Activated CD4-positive, alpha-beta T cell treated with anti-CD3 and anti-CD28 coated beads, Interleukin-2, amount 10 ng/mL, durations not matched to agents 24 days and 14 days (primary cell): ENCODE data around the gene NOS1AP. TPM values are rescaled to one million over a fixed set of nuclear protein-coding genes. Genes with fewer than 3 reads are reported as not detected.

ENCODE experiments used
- DNase-seq: peaks from one replicate; pipeline ENCODE4 v3.0.0; 2022
- H3K27ac Mint-ChIP-seq: one replicate; pipeline ENCODE4 v1.8.0; 2022; ENCODE audit warnings: mild to moderate bottlenecking, mixed read lengths
- H3K27me3 Mint-ChIP-seq: one replicate; pipeline ENCODE4 v1.8.0; 2022; ENCODE audit warnings: mixed read lengths
- H3K36me3 Mint-ChIP-seq: one replicate; pipeline ENCODE4 v1.8.0; 2022; ENCODE audit warnings: low read depth, mild to moderate bottlenecking, mixed read lengths
- H3K4me1 Mint-ChIP-seq: one replicate; pipeline ENCODE4 v1.8.0; 2021; ENCODE audit warnings: mixed read lengths
- H3K4me3 Mint-ChIP-seq: one replicate; pipeline ENCODE4 v1.8.0; 2022; ENCODE audit warnings: mild to moderate bottlenecking, moderate library complexity, mixed read lengths
- H3K9me3 Mint-ChIP-seq: one replicate; pipeline ENCODE4 v1.8.0; 2021; ENCODE audit warnings: mixed read lengths
- intact Hi-C: fragments of 100-400 bp; cut with micrococcal nuclease; formaldehyde crosslinking; loops from one replicate; pipeline ENCODE4 v1.15.1; 2023
- total RNA-seq: library from RNA; stranded (reverse); gene quantifications from 2 replicates; pipeline ENCODE4 v1.2.3, GENCODE V29; 2022

NOS1AP gene
- total RNA-seq, 1 donor from 2014 or later = not detected

DNA sequence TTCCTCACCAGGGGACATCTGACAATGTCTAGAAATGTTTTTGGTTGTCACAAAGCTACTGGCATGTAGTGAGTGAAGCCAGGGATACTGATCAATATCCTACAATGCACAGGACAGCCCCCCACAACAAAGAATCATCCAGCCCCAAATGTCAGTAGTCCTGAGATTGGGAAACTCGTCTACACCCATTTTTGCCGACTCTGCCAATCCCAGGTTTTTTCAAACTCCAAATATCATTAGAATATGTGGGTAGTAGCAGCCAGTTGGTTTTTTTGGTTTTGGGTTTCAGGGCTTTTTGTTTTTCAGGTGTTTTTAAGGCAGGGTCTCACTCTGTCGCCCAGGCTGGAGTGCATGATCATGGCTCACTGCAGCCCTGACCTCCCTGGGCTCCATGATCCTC is 301.2 kb downstream of the NOS1AP start:
- Mint-ChIP-seq H3K36me3 (no peaks in the 10 kb centered on the region), H3K4me1 (no peaks in the 10 kb centered on the region), H3K4me3 (no peak overlapping the region), H3K27ac (no peak overlapping the region), H3K27me3 (no peaks in the 10 kb centered on the region), H3K9me3 (no peaks in the 10 kb centered on the region)
- no peak for DNase-seq
- intact Hi-C loops = no loop called here

DNA sequence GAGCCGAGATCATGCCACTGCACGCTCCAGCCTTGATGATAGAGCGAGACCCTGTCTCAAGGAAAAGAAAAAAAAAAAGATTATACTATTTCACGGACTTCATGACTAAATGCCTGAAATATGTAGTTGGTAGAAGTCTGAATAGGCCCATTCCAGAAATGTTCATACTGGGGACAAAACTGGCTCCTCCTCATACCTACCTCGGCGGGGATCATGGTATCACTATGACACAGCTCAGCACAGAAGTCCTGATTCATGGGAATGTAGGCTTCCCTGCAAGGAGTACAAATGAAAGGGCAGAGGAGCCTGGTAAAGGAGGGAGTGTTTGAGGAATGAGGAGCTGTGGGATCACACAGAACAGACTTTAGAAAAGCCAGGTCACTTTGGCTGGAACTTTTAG is 302.1 kb downstream of the NOS1AP start:
- Mint-ChIP-seq H3K4me3 (no peak overlapping the region), H3K9me3 (no peaks in the 10 kb centered on the region), H3K4me1 (no peaks in the 10 kb centered on the region), H3K27ac (no peak overlapping the region), H3K36me3 (no peaks in the 10 kb centered on the region), H3K27me3 (no peaks in the 10 kb centered on the region)
- no peak for DNase-seq
- intact Hi-C loops = no loop called here

DNA sequence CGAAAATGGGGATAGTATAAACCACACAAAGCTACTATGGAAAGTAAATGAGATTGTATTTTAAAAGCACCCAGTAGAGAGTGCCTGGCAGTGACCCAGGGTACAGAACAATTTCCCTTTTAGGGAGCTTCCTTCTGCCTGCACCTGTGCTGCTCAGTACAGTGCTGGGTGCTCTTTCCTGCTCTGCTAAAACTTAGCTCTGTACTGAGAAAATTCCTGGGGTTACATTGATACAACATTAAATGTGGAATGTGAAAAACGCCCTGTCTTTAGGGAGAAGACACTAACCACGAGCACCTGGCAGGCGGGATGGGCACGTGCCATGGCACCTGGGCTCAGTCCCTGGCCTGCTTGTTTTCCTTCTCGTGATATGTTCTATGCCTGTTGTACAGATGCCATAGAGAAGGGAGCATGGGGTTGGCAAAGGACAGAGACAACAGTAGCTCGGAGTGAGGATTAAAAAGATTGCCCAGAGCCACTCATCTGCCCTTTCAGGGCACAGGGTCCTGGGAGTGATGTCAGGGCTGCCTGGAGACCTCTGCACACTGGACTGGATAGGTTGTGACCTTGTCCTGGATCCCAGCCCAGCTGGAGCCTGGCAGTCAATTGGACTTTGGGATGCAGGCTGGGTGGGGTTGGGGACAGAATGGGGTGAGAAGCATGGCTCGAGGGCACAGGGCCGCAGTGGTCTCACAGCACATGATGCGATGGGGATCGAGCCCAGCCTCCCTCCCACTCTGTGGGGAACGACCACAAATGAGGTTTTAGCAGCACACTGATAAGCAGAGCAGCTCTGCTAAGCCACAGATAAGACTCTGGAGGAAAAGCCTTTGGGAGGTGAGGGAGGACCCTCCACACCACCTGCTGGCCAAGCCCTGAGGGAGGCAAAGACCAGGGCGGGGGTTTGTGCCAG is 302.9 kb downstream of the NOS1AP start:
- Mint-ChIP-seq H3K4me3 (no peak overlapping the region), H3K27me3 (no peaks in the 10 kb centered on the region), H3K9me3 (no peaks in the 10 kb centered on the region), H3K27ac (no peak overlapping the region), H3K4me1 (no peaks in the 10 kb centered on the region), H3K36me3 (no peaks in the 10 kb centered on the region)
- DNase-seq = no peak
- intact Hi-C loops = no loop called here

DNA sequence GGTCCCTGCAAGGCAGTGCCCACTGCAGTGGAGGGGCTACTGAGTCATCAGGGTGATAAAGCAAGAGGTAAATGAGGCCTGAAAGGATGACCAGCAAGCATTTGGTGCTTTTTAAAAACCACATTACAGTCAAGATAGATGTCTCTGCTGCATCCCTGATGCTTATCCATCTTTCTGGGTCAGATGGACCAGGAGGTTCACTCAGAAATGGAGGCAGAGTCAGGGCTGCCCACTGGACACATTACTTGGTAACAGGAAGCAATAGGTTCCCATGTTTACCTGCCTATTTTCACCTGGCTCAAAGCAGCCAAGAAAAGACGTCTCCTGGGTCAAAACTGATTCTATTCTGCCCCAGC is 303.6 kb downstream of the NOS1AP start:
- no peak overlapping the region for H3K27ac Mint-ChIP-seq
- intact Hi-C loops = no loop called here
- H3K4me3 Mint-ChIP-seq = no peak overlapping the region
- no peaks in the 10 kb centered on the region for H3K4me1 Mint-ChIP-seq
- H3K9me3 Mint-ChIP-seq = no peaks in the 10 kb centered on the region
- DNase-seq = no peak
- no peaks in the 10 kb centered on the region for H3K27me3 Mint-ChIP-seq
- H3K36me3 Mint-ChIP-seq = no peaks in the 10 kb centered on the region

DNA sequence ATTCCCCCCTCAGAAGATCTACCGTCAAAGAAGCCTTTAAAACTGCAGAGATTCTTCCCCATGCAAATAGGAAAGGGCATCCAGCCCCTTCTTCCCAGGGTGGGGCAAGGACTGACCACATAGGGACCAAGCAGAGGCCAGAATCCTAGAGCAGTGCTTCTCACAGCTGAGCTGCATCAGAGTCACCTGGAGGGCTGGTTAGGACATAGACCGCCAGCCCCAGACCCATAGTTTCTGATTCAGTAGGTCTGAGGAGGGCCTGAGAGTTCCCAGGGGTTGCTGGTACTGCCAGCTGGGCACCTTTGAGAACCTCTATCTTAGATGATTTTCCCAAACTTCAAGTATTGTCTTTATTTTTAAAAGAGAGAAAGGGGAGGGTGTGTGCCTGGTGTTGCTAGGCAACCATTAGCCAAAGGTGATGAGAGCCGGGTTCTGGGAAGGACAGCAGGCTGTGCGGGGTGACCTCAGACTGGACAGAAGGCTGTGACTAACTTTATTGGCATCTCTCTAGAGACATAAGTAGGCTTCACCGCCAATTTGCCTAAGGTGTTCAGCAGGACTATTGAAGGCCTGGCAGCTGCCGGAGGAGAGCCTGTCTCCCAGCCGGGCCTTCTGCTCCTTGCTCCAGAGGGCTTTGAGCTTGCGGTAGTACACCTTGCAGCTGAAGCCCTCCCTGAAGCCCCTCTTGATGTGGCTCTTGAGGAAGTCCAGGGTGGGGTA is 304.2 kb downstream of the NOS1AP start:
- intact Hi-C loops = no loop called here
- no peaks in the 10 kb centered on the region for H3K4me1 Mint-ChIP-seq
- DNase-seq = no peak
- H3K9me3 Mint-ChIP-seq = no peaks in the 10 kb centered on the region
- H3K27ac Mint-ChIP-seq = no peak overlapping the region
- no peak overlapping the region for H3K4me3 Mint-ChIP-seq
- no peaks in the 10 kb centered on the region for H3K27me3 Mint-ChIP-seq
- H3K36me3 Mint-ChIP-seq = no peaks in the 10 kb centered on the region

DNA sequence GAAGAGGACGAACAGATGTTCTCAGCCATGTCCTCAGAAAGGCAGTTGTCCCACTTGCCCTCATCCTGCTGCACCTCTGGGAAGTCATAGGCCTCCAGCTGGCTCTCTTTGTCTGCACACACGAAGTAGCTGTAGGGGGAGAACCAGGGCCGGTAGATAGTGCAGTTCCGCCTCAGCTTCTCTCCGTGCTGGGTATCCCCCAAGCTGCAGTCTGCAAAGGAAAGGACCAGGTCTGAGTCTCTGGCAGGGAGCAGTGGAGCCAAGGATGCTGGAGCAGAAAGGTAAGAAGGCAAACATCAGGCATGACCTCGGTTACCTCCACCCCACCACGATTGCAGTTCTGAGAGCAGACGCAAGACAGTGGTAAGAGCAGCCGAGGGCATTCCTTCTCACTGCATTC is 304.9 kb downstream of the NOS1AP start:
- no peak overlapping the region for H3K27ac Mint-ChIP-seq
- no peak overlapping the region for H3K4me3 Mint-ChIP-seq
- no peaks in the 10 kb centered on the region for H3K36me3 Mint-ChIP-seq

DNA sequence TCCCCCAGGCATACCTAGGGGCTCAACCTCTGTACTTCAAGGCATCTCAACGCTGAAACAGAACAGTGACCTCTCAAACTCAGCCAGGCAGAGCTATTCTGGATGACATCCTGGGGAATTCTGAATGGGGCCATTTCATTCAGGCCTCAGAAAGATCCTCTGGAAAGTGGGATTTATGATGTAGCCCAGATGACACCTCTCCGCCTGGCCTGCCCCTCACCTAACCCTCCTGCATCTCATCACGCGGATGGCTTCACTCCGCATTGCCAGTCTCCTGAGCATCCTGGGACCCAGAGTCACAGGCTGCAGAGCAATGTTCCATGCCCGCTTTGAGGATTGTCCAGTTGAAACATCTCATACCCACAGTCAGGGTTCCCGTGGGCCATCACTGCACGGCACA is 306.0 kb downstream of the NOS1AP start:
- no peak overlapping the region for H3K27ac Mint-ChIP-seq
- H3K4me1 Mint-ChIP-seq = no peaks in the 10 kb centered on the region
- no peak overlapping the region for H3K4me3 Mint-ChIP-seq
- H3K27me3 Mint-ChIP-seq = no peaks in the 10 kb centered on the region
- intact Hi-C loops = no loop called here
- no peak for DNase-seq
- no peaks in the 10 kb centered on the region for H3K9me3 Mint-ChIP-seq
- H3K36me3 Mint-ChIP-seq = no peaks in the 10 kb centered on the region

More for the DNA sequence above, 304.9 kb downstream of the NOS1AP start:
- no peaks in the 10 kb centered on the region for H3K4me1 Mint-ChIP-seq
- intact Hi-C loops = no loop called here
- no peaks in the 10 kb centered on the region for H3K27me3 Mint-ChIP-seq
- no peak for DNase-seq
- no peaks in the 10 kb centered on the region for H3K9me3 Mint-ChIP-seq

DNA sequence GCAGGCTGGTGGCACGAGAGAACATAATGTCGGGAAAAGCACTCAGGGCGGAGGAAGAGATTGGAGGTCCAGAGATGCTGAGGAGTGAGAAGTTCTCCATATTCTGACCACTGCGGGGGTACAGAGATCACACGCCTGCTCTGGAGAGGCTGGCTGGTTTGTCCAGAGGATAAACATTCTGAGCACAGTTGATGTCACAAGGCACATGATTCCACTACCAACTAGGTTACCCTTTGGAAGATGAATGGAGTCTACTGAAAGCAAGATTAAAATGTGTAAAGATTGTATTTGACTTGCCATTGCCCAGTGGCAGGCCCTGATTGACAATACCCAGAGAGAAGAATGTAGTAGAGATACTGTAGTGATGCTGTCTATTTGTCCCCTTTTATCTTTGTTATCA is 307.2 kb downstream of the NOS1AP start, which contains the start of gene SPATA46:
Gene SPATA46, minus strand, starts transcription at position 164 of the 400 bp plus-strand sequence. Its CDS starts 64 bp downstream, at position 100.
- intact Hi-C loops = no loop called here
- Mint-ChIP-seq H3K36me3 (no peaks in the 10 kb centered on the region), H3K4me1 (no peaks in the 10 kb centered on the region), H3K27me3 (no peaks in the 10 kb centered on the region), H3K27ac (no peak within 1 kb of the TSS), H3K9me3 (no peaks in the 10 kb centered on the region), H3K4me3 (no peak within 1 kb of the TSS)
- no peak for DNase-seq

DNA sequence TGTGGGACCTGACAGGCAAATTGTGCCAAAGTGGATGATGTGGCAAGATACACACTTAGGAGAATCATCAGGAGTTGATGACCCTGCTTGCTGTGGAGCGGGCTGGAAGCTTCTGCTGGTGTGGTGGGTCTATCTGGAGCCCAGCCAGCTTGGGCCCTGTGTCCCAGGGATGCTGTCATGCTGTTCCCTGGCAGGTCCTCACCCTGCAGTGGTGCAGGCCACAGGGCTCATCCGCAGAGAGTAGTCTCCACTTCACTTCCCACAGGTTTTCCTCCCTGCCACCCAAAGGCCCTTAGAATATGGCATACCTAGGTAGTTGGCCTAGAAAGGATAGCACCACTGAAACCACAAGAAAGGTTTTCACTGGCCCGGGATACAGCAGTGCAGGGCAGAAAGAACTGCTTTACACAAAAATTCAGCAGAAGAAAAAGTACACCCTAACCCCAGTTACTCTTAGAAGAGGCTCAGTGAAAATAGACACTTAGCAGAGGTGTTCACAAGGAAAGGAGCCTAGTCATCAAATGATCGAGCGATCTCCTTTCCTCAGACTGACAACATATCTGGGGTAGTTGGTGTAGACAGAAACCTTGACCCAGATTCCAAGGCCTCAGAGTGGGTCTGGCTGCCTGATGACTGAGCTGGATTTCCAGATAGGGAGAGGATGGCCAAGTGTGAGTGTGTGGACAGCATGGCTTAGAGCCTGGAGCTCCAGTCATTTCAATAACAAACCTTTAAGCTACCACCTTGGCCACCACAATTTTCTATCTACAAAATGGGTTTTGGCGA is 310.8 kb downstream of the NOS1AP start:
- H3K27ac Mint-ChIP-seq = no peak overlapping the region
- H3K4me1 Mint-ChIP-seq = no peaks in the 10 kb centered on the region
- intact Hi-C loops = no loop called here
- H3K9me3 Mint-ChIP-seq = no peaks in the 10 kb centered on the region
- H3K27me3 Mint-ChIP-seq = no peaks in the 10 kb centered on the region
- no peaks in the 10 kb centered on the region for H3K36me3 Mint-ChIP-seq
- DNase-seq = no peak
- H3K4me3 Mint-ChIP-seq = no peak overlapping the region

DNA sequence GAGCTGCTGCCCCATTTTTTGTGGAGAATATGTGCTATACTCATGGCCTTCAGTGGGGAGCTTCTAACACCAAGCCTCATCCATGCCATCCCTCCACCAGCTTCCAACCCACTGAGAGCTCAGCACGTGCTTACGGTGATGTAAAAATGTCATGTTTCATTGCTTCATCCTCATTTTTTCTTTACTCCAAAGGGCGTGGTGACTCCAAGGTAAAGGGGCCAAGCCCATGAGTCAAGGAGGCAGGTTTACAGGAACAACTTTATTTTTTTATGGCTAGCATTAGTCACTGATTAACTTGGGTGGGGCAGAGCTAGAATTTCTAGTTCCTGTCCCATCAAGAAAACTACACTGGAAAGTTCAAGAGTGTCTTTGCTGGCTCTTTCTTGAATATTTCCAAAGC is 311.9 kb downstream of the NOS1AP start, which contains the start of gene C1orf226:
Gene C1orf226, plus strand, starts transcription at position 346 of the 400 bp plus-strand sequence. CDS start 174 bp downstream, outside the sequence.
- Mint-ChIP-seq H3K27ac (no peak within 1 kb of the TSS), H3K9me3 (no peaks in the 10 kb centered on the region), H3K27me3 (no peaks in the 10 kb centered on the region), H3K4me1 (no peaks in the 10 kb centered on the region), H3K36me3 (no peaks in the 10 kb centered on the region), H3K4me3 (no peak within 1 kb of the TSS)
- no peak for DNase-seq
- intact Hi-C loops = no loop called here

DNA sequence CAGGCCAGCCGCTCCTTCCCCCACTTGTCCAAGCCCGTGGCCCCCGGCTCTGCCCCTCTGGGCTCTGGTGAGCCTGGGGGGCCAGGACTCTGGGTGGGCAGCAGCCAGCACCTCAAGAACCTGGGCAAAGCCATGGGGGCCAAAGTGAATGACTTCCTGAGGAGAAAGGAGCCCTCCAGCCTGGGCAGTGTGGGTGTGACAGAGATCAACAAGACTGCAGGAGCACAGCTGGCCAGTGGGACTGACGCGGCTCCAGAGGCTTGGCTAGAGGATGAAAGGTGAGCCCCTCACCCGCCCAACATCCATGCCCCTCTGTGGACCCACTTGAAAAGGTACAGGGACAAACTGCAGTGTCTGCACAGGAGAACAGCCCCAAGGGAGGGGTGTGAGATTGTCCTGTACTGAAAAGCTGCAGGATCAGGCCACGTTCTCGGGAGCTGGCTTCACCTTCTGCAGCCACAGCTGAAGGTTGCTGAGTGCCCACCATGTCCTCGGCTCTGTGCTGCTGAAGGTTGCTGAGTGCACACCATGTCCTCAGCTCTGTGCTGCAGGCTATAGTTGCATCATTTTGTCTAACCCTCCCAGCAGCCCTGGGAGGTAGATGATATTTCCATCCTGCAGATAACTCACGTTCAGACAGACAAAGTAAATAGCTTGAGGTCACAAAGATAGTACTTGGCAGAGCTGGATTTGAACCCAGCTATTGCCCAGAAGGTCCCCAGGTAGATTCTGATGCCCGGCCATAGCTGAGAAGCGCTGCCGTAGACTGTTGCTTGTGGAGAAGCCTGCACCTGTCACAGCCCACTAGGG is 312.7 kb downstream of the NOS1AP start:
- no peaks in the 10 kb centered on the region for H3K27me3 Mint-ChIP-seq
- no peaks in the 10 kb centered on the region for H3K4me1 Mint-ChIP-seq
- no peaks in the 10 kb centered on the region for H3K36me3 Mint-ChIP-seq
- H3K9me3 Mint-ChIP-seq = no peaks in the 10 kb centered on the region
- intact Hi-C loops = no loop called here
- no peak overlapping the region for H3K27ac Mint-ChIP-seq
- H3K4me3 Mint-ChIP-seq = no peak overlapping the region
- no peak for DNase-seq

DNA sequence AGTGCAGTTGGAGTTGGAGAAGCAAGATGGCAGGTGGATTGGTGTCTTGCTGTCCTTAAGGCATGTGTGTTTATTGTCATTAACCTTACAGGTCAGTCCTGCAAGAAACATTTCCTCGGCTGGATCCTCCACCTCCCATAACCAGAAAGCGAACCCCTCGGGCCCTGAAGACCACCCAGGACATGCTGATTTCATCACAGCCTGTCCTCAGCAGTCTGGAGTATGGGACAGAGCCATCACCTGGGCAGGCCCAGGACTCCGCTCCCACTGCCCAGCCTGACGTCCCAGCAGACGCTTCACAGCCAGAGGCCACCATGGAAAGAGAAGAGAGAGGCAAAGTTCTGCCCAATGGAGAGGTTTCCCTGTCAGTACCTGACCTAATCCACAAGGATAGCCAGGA is 313.6 kb downstream of the NOS1AP start:
- H3K27ac Mint-ChIP-seq = no peak overlapping the region
- H3K9me3 Mint-ChIP-seq = no peaks in the 10 kb centered on the region
- H3K36me3 Mint-ChIP-seq = no peaks in the 10 kb centered on the region
- DNase-seq = no peak
- intact Hi-C loops = no loop called here
- no peaks in the 10 kb centered on the region for H3K4me1 Mint-ChIP-seq
- no peak overlapping the region for H3K4me3 Mint-ChIP-seq
- peaks cover 1% of the 10 kb centered on the region for H3K27me3 Mint-ChIP-seq

DNA sequence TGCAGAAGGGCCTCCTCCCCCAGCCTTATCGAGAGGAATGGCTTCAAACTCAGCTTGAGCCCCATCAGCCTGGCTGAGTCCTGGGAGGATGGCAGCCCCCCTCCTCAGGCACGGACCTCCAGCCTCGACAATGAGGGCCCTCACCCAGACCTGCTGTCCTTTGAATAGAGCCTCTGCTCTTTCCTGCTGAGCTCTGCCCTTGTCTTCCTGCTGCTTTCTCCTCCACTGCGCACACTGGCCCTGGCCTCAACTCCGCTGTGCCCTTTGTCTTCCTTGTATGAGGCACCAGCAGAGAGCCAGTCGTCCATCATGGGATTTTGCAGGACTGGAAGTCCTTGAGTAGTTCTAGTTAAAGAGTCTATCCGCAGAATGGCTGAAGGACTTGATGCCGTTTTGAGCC is 314.0 kb downstream of the NOS1AP start:
- no peak overlapping the region for H3K27ac Mint-ChIP-seq
- peaks cover 1% of the 10 kb centered on the region for H3K27me3 Mint-ChIP-seq
- intact Hi-C loops = no loop called here

More for the DNA sequence above, 314.0 kb downstream of the NOS1AP start:
- no peaks in the 10 kb centered on the region for H3K9me3 Mint-ChIP-seq
- no peaks in the 10 kb centered on the region for H3K36me3 Mint-ChIP-seq
- DNase-seq = no peak
- H3K4me1 Mint-ChIP-seq = no peaks in the 10 kb centered on the region
- no peak overlapping the region for H3K4me3 Mint-ChIP-seq
